HepG2 (cell line): ENCODE data around the gene LINS1. TPM values are rescaled to one million over a fixed set of nuclear protein-coding genes. Genes with fewer than 3 reads are reported as not detected.

Experiments used
- ATAC-seq: fragments of 200-7000 bp; cut with Tn5 transposase; 3 replicates; pipeline ENCODE4 v1.9.1; 2020; ENCODE audit warnings: mild to moderate bottlenecking, moderate library complexity
- BruUV-seq: library from RNA; stranded (reverse); fragments of 400-500 nt; replicated peaks from 2 replicates; lab custom pipeline; 2021; lab: Mats Ljungman, UMichigan
- CTCF ChIA-PET: fragments of 300-600 bp; formaldehyde crosslinking; extraction: SDS; loops from one replicate; lab custom pipeline; 2021; ENCODE audit warnings: low total read pairs, inconsistent platforms, low intra/inter-chr PET ratio; lab: Yijun Ruan, JAX
- POLR2A ChIA-PET: fragments of 350-600 bp; sonication (Branson Sonifier 250); formaldehyde crosslinking; loops from one replicate; lab custom pipeline; 2020; ENCODE audit warnings: antibody characterized with exemption, inconsistent platforms; lab: Yijun Ruan, JAX
- DNase-seq: peaks from one replicate; pipeline ENCODE4 v3.0.0-alpha.2; 2015; ENCODE audit warnings: low spot score
- FAIRE-seq: peaks from 3 replicates; lab custom pipeline; 2011; peaks lifted over from hg19 to GRCh38; lab: Jason Lieb, UNC
- H2AFZ ChIP-seq: one replicate; pipeline ENCODE4 v1.6.1; 2011; ENCODE audit warnings: low read length, inconsistent platforms
- H3K27ac ChIP-seq: fragments of 300-600 bp; 3 replicates; pipeline ENCODE4 v1.8.0; 2011; ENCODE audit warnings: mixed run types, mild to moderate bottlenecking, mixed read lengths, low read length, inconsistent platforms; ENCODE audit not compliant: insufficient read depth; ENCODE audit errors: extremely low read length
- H3K27me3 ChIP-seq, 2 experiments: fragments of 200-600 bp in 1 of 2; 2 replicates in 1 of 2; 3 replicates in 1 of 2; pipeline versions ENCODE4 v1.6.0 to v1.8.0; 2011; ENCODE audit warnings: low read length in 2 of 2, mild to moderate bottlenecking in 2 of 2, moderate library complexity in 2 of 2, inconsistent platforms in 1 of 2; ENCODE audit not compliant: insufficient read depth in 2 of 2, control insufficient read depth in 1 of 2
- H3K36me3 ChIP-seq, 2 experiments: fragments of 200-600 bp in 1 of 2; replicated peaks in 1 of 2; 2 replicates in 1 of 2; 3 replicates in 1 of 2; pipeline versions ENCODE4 v1.5.1 to v1.8.0; 2011; ENCODE audit warnings: low read length in 2 of 2, inconsistent platforms in 1 of 2; ENCODE audit not compliant: insufficient read depth in 2 of 2, control insufficient read depth in 1 of 2
- H3K4me1 ChIP-seq: 2 replicates; pipeline ENCODE4 v1.5.1; 2012; ENCODE audit warnings: low read length, inconsistent platforms; ENCODE audit not compliant: insufficient read depth
- H3K4me2 ChIP-seq: 2 replicates; pipeline ENCODE4 v1.6.0; 2011; ENCODE audit warnings: low read depth, low read length, inconsistent platforms
- H3K4me3 ChIP-seq, 3 experiments: fragments of 200-600 bp in 1 of 3; sonication (generic), shearing (Covaris generic) in 1 of 3; replicated peaks in 1 of 3; 2 replicates each; pipeline ENCODE4 v1.5.1; 2011 to 2016; ENCODE audit warnings: low read length in 3 of 3, inconsistent platforms in 2 of 3, low read depth in 2 of 3, mild to moderate bottlenecking in 2 of 3, control low read depth in 1 of 3, mixed read lengths in 1 of 3; ENCODE audit not compliant: insufficient read depth in 1 of 3
- H3K79me2 ChIP-seq: one replicate; pipeline ENCODE4 v1.6.1; 2011; ENCODE audit warnings: low read length, inconsistent platforms; ENCODE audit not compliant: insufficient read depth
- H3K9ac ChIP-seq: 2 replicates; pipeline ENCODE4 v1.6.0; 2011; ENCODE audit warnings: mild to moderate bottlenecking, low read depth, low read length, inconsistent platforms; ENCODE audit not compliant: insufficient read depth
- H3K9me3 ChIP-seq: 2 replicates; pipeline ENCODE4 v1.5.1; 2012; ENCODE audit warnings: mild to moderate bottlenecking, low read length
- H4K20me1 ChIP-seq: 2 replicates; pipeline ENCODE4 v1.6.0; 2011; ENCODE audit warnings: inconsistent platforms, mild to moderate bottlenecking, low read length, moderate library complexity; ENCODE audit not compliant: insufficient read depth
- ARNTL ChIP-seq: sonication (generic); formaldehyde crosslinking; IDR thresholded peaks from 2 replicates; pipeline ENCODE4 v1.4.0; 2020; ENCODE audit warnings: mild to moderate bottlenecking, missing genetic modification reagents
- ATF6 ChIP-seq: sonication (generic); formaldehyde crosslinking; conservative IDR thresholded peaks from 2 replicates; pipeline ENCODE4 v1.4.0; 2020; ENCODE audit warnings: missing genetic modification reagents
- BORCS8-MEF2B ChIP-seq: sonication (generic); formaldehyde crosslinking; IDR thresholded peaks from 2 replicates; pipeline ENCODE4 v1.8.0; 2022; ENCODE audit warnings: mild to moderate bottlenecking, missing genetic modification reagents
- E2F1 ChIP-seq: sonication (generic); formaldehyde crosslinking; IDR thresholded peaks from 2 replicates; pipeline ENCODE4 v1.5.0; 2020; ENCODE audit warnings: missing genetic modification reagents
- HNF1B ChIP-seq: sonication (generic); formaldehyde crosslinking; IDR thresholded peaks from 2 replicates; pipeline ENCODE4 v1.5.1; 2020; ENCODE audit warnings: mild to moderate bottlenecking, moderate library complexity, missing genetic modification reagents
- JUNB ChIP-seq: sonication (generic); formaldehyde crosslinking; IDR thresholded peaks from 2 replicates; pipeline ENCODE4 v1.8.0; 2022; ENCODE audit warnings: missing genetic modification reagents, mild to moderate bottlenecking, borderline replicate concordance
- KAT7 ChIP-seq: IDR thresholded peaks from 2 replicates; pipeline ENCODE4 v1.6.1; 2018; ENCODE audit warnings: borderline replicate concordance, missing compliant biosample characterization
- MTF2 ChIP-seq: sonication (generic); formaldehyde crosslinking; IDR thresholded peaks from 2 replicates; pipeline ENCODE4 v1.5.0; 2020; ENCODE audit warnings: missing genetic modification reagents, borderline replicate concordance
- NR2F1 ChIP-seq, 2 experiments: fragments of 450-650 bp in 1 of 2; formaldehyde crosslinking in 1 of 2; IDR thresholded peaks; 2 replicates each; pipeline versions ENCODE4 v1.5.0 to v1.6.1; 2016 to 2020; ENCODE audit warnings: mild to moderate bottlenecking in 1 of 2, missing compliant biosample characterization in 1 of 2, missing genetic modification reagents in 1 of 2, moderate library complexity in 1 of 2
- POGZ ChIP-seq: sonication (generic); formaldehyde crosslinking; IDR thresholded peaks from 2 replicates; pipeline ENCODE4 v1.4.0; 2020; ENCODE audit warnings: mild to moderate bottlenecking, missing genetic modification reagents
- REPIN1 ChIP-seq: sonication (generic); formaldehyde crosslinking; IDR thresholded peaks from 2 replicates; pipeline ENCODE4 v1.8.0; 2022; ENCODE audit warnings: missing genetic modification reagents, low read depth, mild to moderate bottlenecking, borderline replicate concordance
- SCMH1 ChIP-seq: sonication (generic); formaldehyde crosslinking; IDR thresholded peaks from 2 replicates; pipeline ENCODE4 v1.9.0; 2021; ENCODE audit warnings: missing genetic modification reagents, mild to moderate bottlenecking, borderline replicate concordance
- SNRNP70 ChIP-seq: fragments of 200-400 bp; formaldehyde crosslinking; IDR thresholded peaks from 2 replicates; pipeline ENCODE4 v1.6.1; 2017; ENCODE audit warnings: mild to moderate bottlenecking, low read depth, low read length, moderate library complexity
- ZGPAT ChIP-seq: IDR thresholded peaks from 2 replicates; pipeline ENCODE4 v1.6.1; 2016; ENCODE audit warnings: mild to moderate bottlenecking
- ZMYM2 ChIP-seq: sonication (generic); formaldehyde crosslinking; IDR thresholded peaks from 2 replicates; pipeline ENCODE4 v1.8.0; 2022; ENCODE audit warnings: mild to moderate bottlenecking, missing genetic modification reagents
- ZNF484 ChIP-seq: sonication (generic); formaldehyde crosslinking; IDR thresholded peaks from 2 replicates; pipeline ENCODE4 v1.5.1; 2020; ENCODE audit warnings: mild to moderate bottlenecking, low read depth, missing genetic modification reagents, borderline replicate concordance
- ZNF530 ChIP-seq: sonication (generic); formaldehyde crosslinking; IDR thresholded peaks from 2 replicates; pipeline ENCODE4 v1.5.0; 2020; ENCODE audit warnings: low read depth, mild to moderate bottlenecking, missing genetic modification reagents
- ZNF558 ChIP-seq: sonication (generic); formaldehyde crosslinking; IDR thresholded peaks from 2 replicates; pipeline ENCODE4 v1.9.0; 2022; ENCODE audit warnings: mild to moderate bottlenecking, missing genetic modification reagents, borderline replicate concordance
- ZNF678 ChIP-seq: sonication (generic); formaldehyde crosslinking; IDR thresholded peaks from 2 replicates; pipeline ENCODE4 v1.4.0; 2020; ENCODE audit warnings: mild to moderate bottlenecking, missing genetic modification reagents
- in situ Hi-C: cut with HindIII; loops from 2 replicates; pipeline ENCODE4 v1.10.0; 2017; ENCODE audit warnings: low pct_unique_long_range_greater_than_20kb; ENCODE audit not compliant: extremely low pct_ligation_motif_present
- intact Hi-C: fragments of 100-400 bp; cut with micrococcal nuclease; formaldehyde crosslinking; loops from one replicate; pipeline ENCODE4 v1.10.0; 2022; ENCODE audit not compliant: unreplicated experiment
- polyA plus RNA-seq, 8 experiments: library from polyadenylated mRNA; depleted of rRNA in 3 of 8; stranded (reverse) in 7 of 8; unstranded in 1 of 8; fragments of >200 nt; fragmentation: Illumina TruSeq in 4 of 8; extraction: Trizol in 4 of 8; gene quantifications; 2 replicates each; pipeline versions ENCODE4 v1.2.1 to v1.2.3, GENCODE V29; 2011 to 2016; ENCODE audit warnings: low read depth in 4 of 8, missing spikeins in 1 of 8, mixed read lengths in 1 of 8; ENCODE audit not compliant: insufficient read depth in 1 of 8
- total RNA-seq, 5 experiments: library from RNA; depleted of rRNA; stranded (reverse); fragments of >200 nt; fragmentation: Illumina TruSeq; extraction: Trizol; gene quantifications; 2 replicates each; pipeline ENCODE4 v1.2.3, GENCODE V29; 2016; ENCODE audit warnings: low read depth in 1 of 5

The LINS1 gene
- total and polyA plus RNA-seq, 2 of the 13 experiments (the other 11 are each of a cell fraction or from before 2014, with no cell fraction given) = 9.8 to 10.4 TPM

- no peaks in the 10 kb centered on the region for H3K36me3 ChIP-seq
- H3K79me2 ChIP-seq = no peaks in the 10 kb centered on the region
- no peak for ATAC-seq
- H3K4me3 ChIP-seq = no peak overlapping the region
- H3K9ac ChIP-seq = no peak overlapping the region
- DNase-seq = no peak
- H3K27ac ChIP-seq = no peak overlapping the region
- in situ Hi-C loops = no loop called here
- no peak overlapping the region for H3K4me2 ChIP-seq
- no peaks in the 10 kb centered on the region for H4K20me1 ChIP-seq
- intact Hi-C loops = no loop called here
- peaks cover 19% of the 10 kb centered on the region for H3K4me1 ChIP-seq
- TF ChIP-seq ZNF678 (CRISPR knock-in tag) (no peak), KAT7 (no peak), POGZ (CRISPR knock-in tag) (no peak), REPIN1 (CRISPR knock-in tag) (no peak), JUNB (CRISPR knock-in tag) (no peak), BORCS8-MEF2B (CRISPR knock-in tag) (no peak), E2F1 (CRISPR knock-in tag) (no peak), ZNF484 (no peak), SNRNP70 (no peak), HNF1B (no peak), NR2F1 (CRISPR knock-in tag; IDR thresholded peaks at IDR 0.05) (no peak), ZMYM2 (no peak), ARNTL (no peak), ZGPAT (CRISPR knock-in tag) (no peak), ZNF530 (CRISPR knock-in tag) (no peak), MTF2 (no peak), ZNF558 (CRISPR knock-in tag) (no peak), SCMH1 (CRISPR knock-in tag) (no peak), ATF6 (CRISPR knock-in tag) (no peak)
- TF ChIP-seq, all 625 proteins: peak for 0
- no peak for FAIRE-seq
- ChIA-PET CTCF (no interaction called here), POLR2A (no interaction called here)
- Histone ChIP-seq H3K27me3 (no peaks in the 10 kb centered on the region), H2AFZ (no peak overlapping the region), H3K9me3 (no peaks in the 10 kb centered on the region)
- no TSS peak for BruUV-seq
These were observed 41.7 kb downstream of the LINS1 start for GRCh38 chr15:100560323-100560722.
